Liver (tissue), 3 donors: ENCODE data around the gene NMD3.

ENCODE experiments used
- FOXA2 ChIP-seq: IDR thresholded peaks from 2 replicates; pipeline ENCODE4 v1.6.1; 2016; ENCODE audit warnings: antibody characterized with exemption
- HNF4A ChIP-seq, 2 donors: conservative IDR thresholded peaks; 2 replicates each; pipeline ENCODE4 v1.6.1; 2016; ENCODE audit warnings: antibody characterized with exemption in 2 of 2, mild to moderate bottlenecking in 2 of 2
- RAD21 ChIP-seq, 2 donors: IDR thresholded peaks; 2 replicates each; pipeline ENCODE4 v1.6.1; 2016; ENCODE audit warnings: antibody characterized with exemption in 2 of 2, mild to moderate bottlenecking in 2 of 2
- SP1 ChIP-seq: IDR thresholded peaks from 2 replicates; pipeline ENCODE4 v1.6.1; 2018; ENCODE audit warnings: antibody characterized with exemption, mild to moderate bottlenecking
- TAF1 ChIP-seq: conservative IDR thresholded peaks from 2 replicates; pipeline ENCODE4 v1.6.1; 2016; ENCODE audit warnings: antibody characterized with exemption, mild to moderate bottlenecking
- YY1 ChIP-seq: IDR thresholded peaks from 2 replicates; pipeline ENCODE4 v1.6.1; 2016; ENCODE audit warnings: antibody characterized with exemption, mild to moderate bottlenecking
- TF ChIP-seq, protein P1 (sequence below): fragments of 150-350 bp; IDR thresholded peaks from 2 replicates; pipeline ENCODE4 v1.5.1; 2017; ENCODE audit warnings: improper control_type of control experiment, low read depth, low read length; ENCODE audit not compliant: missing input control
- TF ChIP-seq, protein P2 (sequence below): IDR thresholded peaks from 2 replicates; pipeline ENCODE4 v1.6.1; 2016; ENCODE audit warnings: antibody characterized with exemption, mild to moderate bottlenecking
- TF ChIP-seq, protein P3 (sequence below): IDR thresholded peaks from 2 replicates; pipeline ENCODE4 v1.6.1; 2016; ENCODE audit warnings: antibody characterized with exemption
- TF ChIP-seq, protein P4 (sequence below): IDR thresholded peaks from 2 replicates; pipeline ENCODE4 v1.6.1; 2016; ENCODE audit warnings: antibody characterized with exemption
- TF ChIP-seq, protein P5 (sequence below): IDR thresholded peaks from 2 replicates; pipeline ENCODE4 v1.6.1; 2016; ENCODE audit warnings: antibody characterized with exemption
- donor health status: healthy.
- donor health status: healthy.

DNA sequence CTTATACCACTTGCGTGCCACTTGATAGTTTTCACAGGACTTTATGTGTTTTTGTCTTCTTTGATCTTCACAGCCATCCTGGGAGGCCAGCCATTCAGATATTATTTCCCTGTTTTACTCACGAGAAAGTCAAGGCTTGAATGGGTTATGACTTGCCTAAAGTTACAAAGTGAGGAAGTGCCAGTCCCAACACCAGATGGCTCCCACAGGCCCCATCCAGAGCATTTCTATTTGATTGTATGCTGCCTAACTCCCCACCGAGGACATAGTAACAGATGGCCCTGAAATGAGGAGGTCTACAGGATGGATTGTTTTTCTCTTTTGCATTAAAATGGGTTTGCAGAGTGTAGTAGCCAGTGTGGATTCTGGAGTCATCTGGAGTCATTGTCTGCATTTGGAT lies 75.7 kb downstream of the NMD3 start:
- TF ChIP-seq, protein P1, sequence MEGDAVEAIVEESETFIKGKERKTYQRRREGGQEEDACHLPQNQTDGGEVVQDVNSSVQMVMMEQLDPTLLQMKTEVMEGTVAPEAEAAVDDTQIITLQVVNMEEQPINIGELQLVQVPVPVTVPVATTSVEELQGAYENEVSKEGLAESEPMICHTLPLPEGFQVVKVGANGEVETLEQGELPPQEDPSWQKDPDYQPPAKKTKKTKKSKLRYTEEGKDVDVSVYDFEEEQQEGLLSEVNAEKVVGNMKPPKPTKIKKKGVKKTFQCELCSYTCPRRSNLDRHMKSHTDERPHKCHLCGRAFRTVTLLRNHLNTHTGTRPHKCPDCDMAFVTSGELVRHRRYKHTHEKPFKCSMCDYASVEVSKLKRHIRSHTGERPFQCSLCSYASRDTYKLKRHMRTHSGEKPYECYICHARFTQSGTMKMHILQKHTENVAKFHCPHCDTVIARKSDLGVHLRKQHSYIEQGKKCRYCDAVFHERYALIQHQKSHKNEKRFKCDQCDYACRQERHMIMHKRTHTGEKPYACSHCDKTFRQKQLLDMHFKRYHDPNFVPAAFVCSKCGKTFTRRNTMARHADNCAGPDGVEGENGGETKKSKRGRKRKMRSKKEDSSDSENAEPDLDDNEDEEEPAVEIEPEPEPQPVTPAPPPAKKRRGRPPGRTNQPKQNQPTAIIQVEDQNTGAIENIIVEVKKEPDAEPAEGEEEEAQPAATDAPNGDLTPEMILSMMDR, result no peak
- TF ChIP-seq, protein P2, sequence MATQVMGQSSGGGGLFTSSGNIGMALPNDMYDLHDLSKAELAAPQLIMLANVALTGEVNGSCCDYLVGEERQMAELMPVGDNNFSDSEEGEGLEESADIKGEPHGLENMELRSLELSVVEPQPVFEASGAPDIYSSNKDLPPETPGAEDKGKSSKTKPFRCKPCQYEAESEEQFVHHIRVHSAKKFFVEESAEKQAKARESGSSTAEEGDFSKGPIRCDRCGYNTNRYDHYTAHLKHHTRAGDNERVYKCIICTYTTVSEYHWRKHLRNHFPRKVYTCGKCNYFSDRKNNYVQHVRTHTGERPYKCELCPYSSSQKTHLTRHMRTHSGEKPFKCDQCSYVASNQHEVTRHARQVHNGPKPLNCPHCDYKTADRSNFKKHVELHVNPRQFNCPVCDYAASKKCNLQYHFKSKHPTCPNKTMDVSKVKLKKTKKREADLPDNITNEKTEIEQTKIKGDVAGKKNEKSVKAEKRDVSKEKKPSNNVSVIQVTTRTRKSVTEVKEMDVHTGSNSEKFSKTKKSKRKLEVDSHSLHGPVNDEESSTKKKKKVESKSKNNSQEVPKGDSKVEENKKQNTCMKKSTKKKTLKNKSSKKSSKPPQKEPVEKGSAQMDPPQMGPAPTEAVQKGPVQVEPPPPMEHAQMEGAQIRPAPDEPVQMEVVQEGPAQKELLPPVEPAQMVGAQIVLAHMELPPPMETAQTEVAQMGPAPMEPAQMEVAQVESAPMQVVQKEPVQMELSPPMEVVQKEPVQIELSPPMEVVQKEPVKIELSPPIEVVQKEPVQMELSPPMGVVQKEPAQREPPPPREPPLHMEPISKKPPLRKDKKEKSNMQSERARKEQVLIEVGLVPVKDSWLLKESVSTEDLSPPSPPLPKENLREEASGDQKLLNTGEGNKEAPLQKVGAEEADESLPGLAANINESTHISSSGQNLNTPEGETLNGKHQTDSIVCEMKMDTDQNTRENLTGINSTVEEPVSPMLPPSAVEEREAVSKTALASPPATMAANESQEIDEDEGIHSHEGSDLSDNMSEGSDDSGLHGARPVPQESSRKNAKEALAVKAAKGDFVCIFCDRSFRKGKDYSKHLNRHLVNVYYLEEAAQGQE, result no peak
- TF ChIP-seq, protein P3, sequence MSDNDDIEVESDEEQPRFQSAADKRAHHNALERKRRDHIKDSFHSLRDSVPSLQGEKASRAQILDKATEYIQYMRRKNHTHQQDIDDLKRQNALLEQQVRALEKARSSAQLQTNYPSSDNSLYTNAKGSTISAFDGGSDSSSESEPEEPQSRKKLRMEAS, result no peak
- TF ChIP-seq SP1 (no peak), YY1 (no peak), TAF1 (no peak), HNF4A (conservative IDR thresholded peaks at IDR 0.05) (no peak), FOXA2 (no peak), RAD21 (IDR thresholded peaks at IDR 0.05) (no peak)
- TF ChIP-seq, protein P4, sequence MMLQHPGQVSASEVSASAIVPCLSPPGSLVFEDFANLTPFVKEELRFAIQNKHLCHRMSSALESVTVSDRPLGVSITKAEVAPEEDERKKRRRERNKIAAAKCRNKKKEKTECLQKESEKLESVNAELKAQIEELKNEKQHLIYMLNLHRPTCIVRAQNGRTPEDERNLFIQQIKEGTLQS, result no peak
- TF ChIP-seq, protein P5, sequence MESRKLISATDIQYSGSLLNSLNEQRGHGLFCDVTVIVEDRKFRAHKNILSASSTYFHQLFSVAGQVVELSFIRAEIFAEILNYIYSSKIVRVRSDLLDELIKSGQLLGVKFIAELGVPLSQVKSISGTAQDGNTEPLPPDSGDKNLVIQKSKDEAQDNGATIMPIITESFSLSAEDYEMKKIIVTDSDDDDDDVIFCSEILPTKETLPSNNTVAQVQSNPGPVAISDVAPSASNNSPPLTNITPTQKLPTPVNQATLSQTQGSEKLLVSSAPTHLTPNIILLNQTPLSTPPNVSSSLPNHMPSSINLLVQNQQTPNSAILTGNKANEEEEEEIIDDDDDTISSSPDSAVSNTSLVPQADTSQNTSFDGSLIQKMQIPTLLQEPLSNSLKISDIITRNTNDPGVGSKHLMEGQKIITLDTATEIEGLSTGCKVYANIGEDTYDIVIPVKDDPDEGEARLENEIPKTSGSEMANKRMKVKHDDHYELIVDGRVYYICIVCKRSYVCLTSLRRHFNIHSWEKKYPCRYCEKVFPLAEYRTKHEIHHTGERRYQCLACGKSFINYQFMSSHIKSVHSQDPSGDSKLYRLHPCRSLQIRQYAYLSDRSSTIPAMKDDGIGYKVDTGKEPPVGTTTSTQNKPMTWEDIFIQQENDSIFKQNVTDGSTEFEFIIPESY, result no peak
